ENCODE results near the gene DNAH6. TPM values are rescaled to one million over a fixed set of nuclear protein-coding genes. Genes with fewer than 3 reads are reported as not detected.

The DNAH6 gene
- total and polyA plus RNA-seq, 2 experiments from 2014 or later = 0.11 TPM; not detected in 1

DNA sequence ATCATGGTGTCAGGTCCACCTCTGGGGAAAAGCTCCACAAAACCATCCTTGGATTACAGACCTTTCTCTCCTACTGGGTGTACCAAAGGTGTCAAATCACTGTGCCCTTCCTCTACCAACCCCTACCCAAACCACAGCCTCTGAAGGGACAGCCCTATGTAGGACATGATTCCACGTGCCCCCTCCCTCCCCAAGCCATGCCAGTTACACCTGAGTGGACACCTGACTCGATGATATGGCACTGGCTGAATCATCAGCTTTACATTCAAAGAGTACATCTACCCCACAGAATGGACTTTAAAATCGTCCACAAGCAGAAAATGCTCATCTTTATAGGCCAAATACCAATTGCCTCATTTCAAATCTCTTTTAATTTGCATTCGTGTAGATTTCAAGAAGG, 338.6 kb downstream of the DNAH6 start:
- 34 to 38% methylated on average over 4 of the region's 4 CpGs for WGBS, 2 experiments (ENCODE audit: low coverage in 1 of 2, low lambda C conversion rate in 2 of 2, missing lambda C conversion rate in 2 of 2)
- Histone ChIP-seq H3F3A (ENCODE audit: insufficient read depth) (no peaks in the 10 kb centered on the region), H3K9ac (no peak overlapping the region), H3K79me2 (ENCODE audit: insufficient read depth) (no peaks in the 10 kb centered on the region), H3K4me2 (ENCODE audit: unreplicated experiment) (no peak overlapping the region), H3K9me3 (ENCODE audit: low read depth) (no peaks in the 10 kb centered on the region), H3K9me2 (ENCODE audit: insufficient read depth) (no peaks in the 10 kb centered on the region), H3K27me3 (replicated peaks; ENCODE audit: insufficient read depth) (no peaks in the 10 kb centered on the region), H3K4me1 (ENCODE audit: insufficient read depth) (no peaks in the 10 kb centered on the region), H2AFZ (no peak overlapping the region), H3K36me3 (ENCODE audit: low read depth) (no peaks in the 10 kb centered on the region), H4K20me1 (ENCODE audit: insufficient read depth) (no peaks in the 10 kb centered on the region), H3K4me3 (no peak overlapping the region), H3K27ac (no peak overlapping the region)
- in situ Hi-C loops (cut with MboI) = loop anchor here (25.0 kb wide), 1 partner anchor 518 kb away; no protein-coding TSS in a partner anchor
- no peak for DNase-seq
- TF ChIP-seq EZH2 (IDR thresholded peaks at IDR 0.05; ENCODE audit: insufficient read depth, poor library complexity, severe bottlenecking) (no peak), EZH2phosphoT487 (IDR thresholded peaks at IDR 0.05; ENCODE audit: insufficient read depth, low read depth) (no peak)

DNA sequence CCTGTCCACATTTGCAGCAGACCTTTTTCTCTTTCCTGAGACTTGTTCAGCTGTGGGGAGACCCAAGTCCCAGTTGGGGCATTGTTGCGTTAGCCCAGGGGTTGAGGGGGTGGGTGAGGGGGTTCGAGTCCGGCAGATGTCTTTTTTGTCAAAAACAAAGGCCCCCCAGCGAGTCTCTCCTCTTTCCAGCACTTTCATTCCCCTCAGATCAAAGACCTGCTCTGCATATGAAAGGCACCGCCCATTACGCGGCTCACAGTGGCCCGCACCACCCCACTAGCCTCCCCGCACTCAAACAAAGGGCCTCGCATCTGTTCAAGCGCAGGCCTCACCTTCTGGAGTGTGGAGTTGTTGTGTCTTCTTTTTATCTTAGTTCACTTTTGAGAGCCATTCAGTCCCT, 339.4 kb downstream of the DNAH6 start:
- WGBS, 2 experiments (ENCODE audit: low coverage in 1 of 2, low lambda C conversion rate in 2 of 2, missing lambda C conversion rate in 2 of 2) = 44 to 61% methylated on average over 9 to 11 of the region's 11 CpGs
- Histone ChIP-seq H3K27ac (no peak overlapping the region), H4K20me1 (ENCODE audit: insufficient read depth) (no peaks in the 10 kb centered on the region), H3K4me2 (ENCODE audit: unreplicated experiment) (no peak overlapping the region), H3F3A (ENCODE audit: insufficient read depth) (no peaks in the 10 kb centered on the region), H3K4me3 (no peak overlapping the region), H2AFZ (no peak overlapping the region), H3K9ac (no peak overlapping the region), H3K79me2 (ENCODE audit: insufficient read depth) (no peaks in the 10 kb centered on the region), H3K4me1 (ENCODE audit: insufficient read depth) (no peaks in the 10 kb centered on the region), H3K9me3 (ENCODE audit: low read depth) (no peaks in the 10 kb centered on the region), H3K9me2 (ENCODE audit: insufficient read depth) (no peaks in the 10 kb centered on the region), H3K27me3 (replicated peaks; ENCODE audit: insufficient read depth) (no peaks in the 10 kb centered on the region), H3K36me3 (ENCODE audit: low read depth) (no peaks in the 10 kb centered on the region)
- DNase-seq = no peak
- in situ Hi-C loops (cut with MboI) = loop anchor here (25.0 kb wide), 1 partner anchor 518 kb away; no protein-coding TSS in a partner anchor
- TF ChIP-seq EZH2 (IDR thresholded peaks at IDR 0.05; ENCODE audit: insufficient read depth, poor library complexity, severe bottlenecking) (no peak), EZH2phosphoT487 (IDR thresholded peaks at IDR 0.05; ENCODE audit: insufficient read depth, low read depth) (no peak)

DNA sequence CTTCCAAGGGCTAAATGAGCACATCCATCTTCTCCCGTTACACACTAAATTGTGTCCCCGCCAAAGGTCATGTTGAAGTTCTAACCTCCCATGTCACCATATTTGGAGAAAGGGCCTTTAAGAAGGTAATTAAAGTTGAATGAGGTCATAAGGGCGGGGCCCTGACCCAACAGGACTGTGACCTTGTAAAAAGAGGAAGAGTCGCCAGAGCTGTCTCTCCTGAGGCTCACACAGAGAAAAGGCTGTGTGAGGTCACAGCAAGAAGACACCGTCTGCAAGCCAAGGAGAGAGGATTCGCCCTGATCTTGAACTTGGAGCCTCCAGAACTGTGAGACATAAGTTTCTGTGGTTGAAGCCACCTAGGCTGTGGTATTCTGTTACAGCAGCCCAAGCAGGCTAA, 340.5 kb downstream of the DNAH6 start:
- Histone ChIP-seq H3K36me3 (ENCODE audit: low read depth) (no peaks in the 10 kb centered on the region), H3K4me2 (ENCODE audit: unreplicated experiment) (no peak overlapping the region), H3K9me2 (ENCODE audit: insufficient read depth) (no peaks in the 10 kb centered on the region), H3K27ac (no peak overlapping the region), H3K9me3 (ENCODE audit: low read depth) (no peaks in the 10 kb centered on the region), H3K4me1 (ENCODE audit: insufficient read depth) (no peaks in the 10 kb centered on the region), H3K27me3 (replicated peaks; ENCODE audit: insufficient read depth) (no peaks in the 10 kb centered on the region), H3F3A (ENCODE audit: insufficient read depth) (no peaks in the 10 kb centered on the region), H4K20me1 (ENCODE audit: insufficient read depth) (no peaks in the 10 kb centered on the region), H2AFZ (no peak overlapping the region), H3K79me2 (ENCODE audit: insufficient read depth) (no peaks in the 10 kb centered on the region), H3K4me3 (no peak overlapping the region), H3K9ac (no peak overlapping the region)
- no peak for DNase-seq
- in situ Hi-C loops (cut with MboI) = loop anchor here (25.0 kb wide), 1 partner anchor 519 kb away; no protein-coding TSS in a partner anchor
- no peak for TF ChIP-seq EZH2phosphoT487 (IDR thresholded peaks at IDR 0.05; ENCODE audit: insufficient read depth, low read depth)
- TF ChIP-seq EZH2 (IDR thresholded peaks at IDR 0.05; ENCODE audit: insufficient read depth, poor library complexity, severe bottlenecking) = no peak
- WGBS, 2 experiments (ENCODE audit: low coverage in 1 of 2, low lambda C conversion rate in 2 of 2, missing lambda C conversion rate in 2 of 2) = 95 to 96% methylated on average over 6 of the region's 6 CpGs

DNA sequence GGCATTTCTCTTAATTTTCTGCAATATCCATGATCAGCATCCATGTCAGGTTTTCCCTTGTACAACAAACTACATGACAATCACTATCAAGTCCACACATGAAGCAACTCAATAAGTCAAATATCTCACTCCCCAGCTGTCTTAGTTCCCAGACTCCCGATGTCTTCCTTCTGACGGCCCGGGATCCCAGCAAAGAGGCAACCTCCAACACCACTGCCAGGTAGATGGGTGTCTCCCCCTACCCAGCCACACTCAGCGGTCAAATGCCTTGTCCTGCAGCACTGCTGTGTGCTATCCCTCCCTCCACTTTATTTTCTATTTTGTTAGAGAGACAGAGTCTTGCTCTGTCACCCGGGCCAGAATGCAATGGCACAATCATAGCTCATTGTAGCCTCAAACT, 341.3 kb downstream of the DNAH6 start:
- 92 to 97% methylated on average over 5 of the region's 5 CpGs for WGBS, 2 experiments (ENCODE audit: low coverage in 1 of 2, low lambda C conversion rate in 2 of 2, missing lambda C conversion rate in 2 of 2)
- no peak overlapping the region for H3K4me2 ChIP-seq (ENCODE audit: unreplicated experiment)

More for the DNA sequence above, 341.3 kb downstream of the DNAH6 start:
- Histone ChIP-seq H3K27me3 (replicated peaks; ENCODE audit: insufficient read depth) (no peaks in the 10 kb centered on the region), H3K27ac (no peak overlapping the region), H3K79me2 (ENCODE audit: insufficient read depth) (no peaks in the 10 kb centered on the region), H3K4me3 (no peak overlapping the region), H3F3A (ENCODE audit: insufficient read depth) (no peaks in the 10 kb centered on the region), H3K4me1 (ENCODE audit: insufficient read depth) (no peaks in the 10 kb centered on the region), H3K36me3 (ENCODE audit: low read depth) (no peaks in the 10 kb centered on the region), H3K9ac (no peak overlapping the region), H3K9me3 (ENCODE audit: low read depth) (no peaks in the 10 kb centered on the region), H3K9me2 (ENCODE audit: insufficient read depth) (no peaks in the 10 kb centered on the region), H2AFZ (no peak overlapping the region), H4K20me1 (ENCODE audit: insufficient read depth) (no peaks in the 10 kb centered on the region)
- DNase-seq = no peak
- in situ Hi-C loops (cut with MboI) = loop anchor here (25.0 kb wide), 1 partner anchor 520 kb away; no protein-coding TSS in a partner anchor
- no peak for TF ChIP-seq EZH2 (IDR thresholded peaks at IDR 0.05; ENCODE audit: insufficient read depth, poor library complexity, severe bottlenecking)
- TF ChIP-seq EZH2phosphoT487 (IDR thresholded peaks at IDR 0.05; ENCODE audit: insufficient read depth, low read depth) = no peak

Data from GM23248 (cell line).